HG03378 (cell line): ENCODE results near the gene LSM7.

Source experiments
- ATAC-seq: cut with Tn5 transposase; IDR thresholded peaks from one replicate; pipeline ENCODE4 v1.9.1; 2021; ENCODE audit warnings: mild to moderate bottlenecking, moderate library complexity; ENCODE audit not compliant: unreplicated experiment

Gene LSM7

GRCh38 chr19:2305452-2306280 lies 22.7 kb downstream of the LSM7 start:
- ATAC-seq = no peak

GRCh38 chr19:2303211-2303798 lies 25.1 kb downstream of the LSM7 start:
- ATAC-seq = no peak

- ATAC-seq = no peak
These were observed 25.8 kb downstream of the LSM7 start for GRCh38 chr19:2302319-2303210.

GRCh38 chr19:2300533-2300932 lies 27.9 kb downstream of the LSM7 start:
- ATAC-seq = no peak

- ATAC-seq = no peak
These were observed 32.2 kb downstream of the LSM7 start for GRCh38 chr19:2296141-2296540.

- ATAC-seq = no peak
These were observed 33.6 kb downstream of the LSM7 start for GRCh38 chr19:2294687-2295335.

GRCh38 chr19:2291185-2291751 lies 37.1 kb downstream of the LSM7 start:
- no peak for ATAC-seq

- no peak for ATAC-seq
These were observed 37.8 kb downstream of the LSM7 start for GRCh38 chr19:2290441-2291184.

- no peak for ATAC-seq
These were observed 38.5 kb downstream of the LSM7 start for GRCh38 chr19:2289714-2290435.

GRCh38 chr19:2288818-2289713 lies 39.3 kb downstream of the LSM7 start:
- no peak for ATAC-seq

GRCh38 chr19:2288338-2288817 lies 40.0 kb downstream of the LSM7 start:
- ATAC-seq = no peak

GRCh38 chr19:2287585-2288337 lies 40.6 kb downstream of the LSM7 start:
- ATAC-seq = no peak

- ATAC-seq = no peak
These were observed 41.8 kb downstream of the LSM7 start for GRCh38 chr19:2286402-2287140.

- no peak for ATAC-seq
These were observed 44.4 kb downstream of the LSM7 start for GRCh38 chr19:2283835-2284507.

- ATAC-seq = no peak
These were observed 45.5 kb downstream of the LSM7 start for GRCh38 chr19:2282862-2283237.
